Fibroblast of mammary gland (primary cell): ENCODE measurements around the gene SLC8A3.
"Not testable (repeated sequence)": the region's sequence is repeated elsewhere in the genome, so short reads cannot be mapped to it uniquely, and the experiment has no call there.

Experiments used
- DNase-seq: peaks from one replicate; pipeline ENCODE4 v3.0.0-alpha.2; 2010; ENCODE audit warnings: low read depth
- H3K4me3 ChIP-seq: 2 replicates; pipeline ENCODE4 v1.5.1; 2011; ENCODE audit warnings: low read depth, mild to moderate bottlenecking, low read length, moderate library complexity; ENCODE audit not compliant: control insufficient read depth
- TF ChIP-seq, protein P1 (sequence below): conservative IDR thresholded peaks from 2 replicates; pipeline ENCODE4 v1.5.1; 2011; ENCODE audit warnings: low read depth, low read length, inconsistent platforms; ENCODE audit not compliant: control insufficient read depth, insufficient read depth

The SLC8A3 gene, protein sequence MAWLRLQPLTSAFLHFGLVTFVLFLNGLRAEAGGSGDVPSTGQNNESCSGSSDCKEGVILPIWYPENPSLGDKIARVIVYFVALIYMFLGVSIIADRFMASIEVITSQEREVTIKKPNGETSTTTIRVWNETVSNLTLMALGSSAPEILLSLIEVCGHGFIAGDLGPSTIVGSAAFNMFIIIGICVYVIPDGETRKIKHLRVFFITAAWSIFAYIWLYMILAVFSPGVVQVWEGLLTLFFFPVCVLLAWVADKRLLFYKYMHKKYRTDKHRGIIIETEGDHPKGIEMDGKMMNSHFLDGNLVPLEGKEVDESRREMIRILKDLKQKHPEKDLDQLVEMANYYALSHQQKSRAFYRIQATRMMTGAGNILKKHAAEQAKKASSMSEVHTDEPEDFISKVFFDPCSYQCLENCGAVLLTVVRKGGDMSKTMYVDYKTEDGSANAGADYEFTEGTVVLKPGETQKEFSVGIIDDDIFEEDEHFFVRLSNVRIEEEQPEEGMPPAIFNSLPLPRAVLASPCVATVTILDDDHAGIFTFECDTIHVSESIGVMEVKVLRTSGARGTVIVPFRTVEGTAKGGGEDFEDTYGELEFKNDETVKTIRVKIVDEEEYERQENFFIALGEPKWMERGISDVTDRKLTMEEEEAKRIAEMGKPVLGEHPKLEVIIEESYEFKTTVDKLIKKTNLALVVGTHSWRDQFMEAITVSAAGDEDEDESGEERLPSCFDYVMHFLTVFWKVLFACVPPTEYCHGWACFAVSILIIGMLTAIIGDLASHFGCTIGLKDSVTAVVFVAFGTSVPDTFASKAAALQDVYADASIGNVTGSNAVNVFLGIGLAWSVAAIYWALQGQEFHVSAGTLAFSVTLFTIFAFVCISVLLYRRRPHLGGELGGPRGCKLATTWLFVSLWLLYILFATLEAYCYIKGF

GRCh38 chr14:70188659-70189455 is at the start of gene SLC8A3:
SLC8A3 (minus strand) TSS chr14:70188951; CDS start chr14:70168422, 20,529 bp downstream.
- peak within 1 kb of the TSS; percentile 29 for H3K4me3 ChIP-seq
- DNase-seq, result peak; percentile 19
- TF ChIP-seq, protein P1, sequence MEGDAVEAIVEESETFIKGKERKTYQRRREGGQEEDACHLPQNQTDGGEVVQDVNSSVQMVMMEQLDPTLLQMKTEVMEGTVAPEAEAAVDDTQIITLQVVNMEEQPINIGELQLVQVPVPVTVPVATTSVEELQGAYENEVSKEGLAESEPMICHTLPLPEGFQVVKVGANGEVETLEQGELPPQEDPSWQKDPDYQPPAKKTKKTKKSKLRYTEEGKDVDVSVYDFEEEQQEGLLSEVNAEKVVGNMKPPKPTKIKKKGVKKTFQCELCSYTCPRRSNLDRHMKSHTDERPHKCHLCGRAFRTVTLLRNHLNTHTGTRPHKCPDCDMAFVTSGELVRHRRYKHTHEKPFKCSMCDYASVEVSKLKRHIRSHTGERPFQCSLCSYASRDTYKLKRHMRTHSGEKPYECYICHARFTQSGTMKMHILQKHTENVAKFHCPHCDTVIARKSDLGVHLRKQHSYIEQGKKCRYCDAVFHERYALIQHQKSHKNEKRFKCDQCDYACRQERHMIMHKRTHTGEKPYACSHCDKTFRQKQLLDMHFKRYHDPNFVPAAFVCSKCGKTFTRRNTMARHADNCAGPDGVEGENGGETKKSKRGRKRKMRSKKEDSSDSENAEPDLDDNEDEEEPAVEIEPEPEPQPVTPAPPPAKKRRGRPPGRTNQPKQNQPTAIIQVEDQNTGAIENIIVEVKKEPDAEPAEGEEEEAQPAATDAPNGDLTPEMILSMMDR, result no peak

DNA sequence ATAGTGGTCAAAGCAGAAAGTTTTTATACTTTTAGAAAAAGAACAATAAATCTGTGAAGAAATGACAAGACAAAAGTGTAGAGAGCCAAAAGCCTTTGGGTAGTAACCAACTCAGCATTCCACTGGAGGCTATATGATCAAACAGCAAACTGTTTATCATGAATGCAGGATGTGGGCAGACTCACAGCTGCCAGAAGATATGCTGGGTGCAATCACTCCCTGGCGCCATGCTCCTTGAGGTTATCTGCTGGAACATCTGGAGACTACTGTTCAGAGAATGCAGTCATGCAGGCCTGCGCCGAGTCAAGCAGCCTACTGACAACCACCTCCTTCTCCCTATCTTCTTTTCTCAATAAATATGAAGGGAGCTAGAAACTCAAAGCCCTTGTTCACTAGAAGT is 49.0 kb upstream of the SLC8A3 start:
- TF ChIP-seq, protein P1, result no peak
- no peak overlapping the region for H3K4me3 ChIP-seq

GRCh38 chr14:70234066-70234950 is 45.6 kb upstream of the SLC8A3 start:
- H3K4me3 ChIP-seq, result no peak overlapping the region
- TF ChIP-seq, protein P1, result no peak
- DNase-seq, result no peak

More for the DNA sequence above, 49.0 kb upstream of the SLC8A3 start:
- DNase-seq, result no peak

DNA sequence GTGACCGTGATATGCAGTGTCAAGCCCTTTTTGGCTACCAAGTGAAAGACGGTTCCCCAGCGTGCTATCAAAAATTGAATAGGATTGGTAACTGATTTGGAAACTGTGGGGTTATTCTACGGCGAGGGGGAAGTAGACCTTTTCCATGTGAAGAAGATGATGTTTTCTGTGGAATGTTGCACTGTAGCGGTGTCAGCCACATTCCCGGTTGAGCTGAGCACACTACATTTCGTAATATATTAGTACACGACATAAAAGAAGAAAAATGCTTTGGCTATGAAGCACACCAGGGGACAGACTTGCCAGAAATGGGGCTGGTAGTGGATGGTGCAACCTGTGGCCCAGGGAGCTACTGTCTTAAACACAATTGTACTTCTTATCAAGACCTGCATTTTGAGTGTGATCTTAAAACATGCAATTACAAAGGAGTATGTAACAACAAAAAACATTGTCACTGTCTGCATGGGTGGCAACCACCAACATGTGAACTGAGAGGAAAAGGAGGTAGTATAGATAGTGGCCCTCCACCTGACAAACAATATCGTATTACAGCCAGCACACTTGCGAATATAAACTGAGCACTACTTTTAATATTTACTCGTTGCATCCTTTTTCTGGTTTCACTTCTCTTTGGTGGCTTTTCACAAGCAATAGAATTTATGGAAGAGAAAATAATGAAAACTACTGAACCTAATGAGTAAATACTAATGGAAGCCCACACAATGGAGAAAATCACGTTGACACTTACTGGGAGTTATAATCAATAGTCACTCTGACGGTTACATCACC is 43.2 kb upstream of the SLC8A3 start:
- H3K4me3 ChIP-seq, DNase-seq: not testable (repeated sequence)

GRCh38 chr14:70229877-70230640 is 41.3 kb upstream of the SLC8A3 start:
- H3K4me3 ChIP-seq, DNase-seq: not testable (repeated sequence)

- TF ChIP-seq, protein P1, result no peak
- H3K4me3 ChIP-seq, result no peak overlapping the region
- DNase-seq, result no peak
These were observed 25.1 kb upstream of the SLC8A3 start for GRCh38 chr14:70213721-70214282.
